AG04450 (cell line): ENCODE results near the gene FGGY. TPM values are rescaled to one million over a fixed set of nuclear protein-coding genes. Genes with fewer than 3 reads are reported as not detected.

Experiments
- CTCF ChIA-PET: fragments of 300-600, 350-600 bp; formaldehyde crosslinking; extraction: SDS; loops from one replicate; lab custom pipeline; 2022; ENCODE audit warnings: antibody characterized with exemption, inconsistent platforms; lab: Charles Lee
- POLR2A ChIA-PET: fragments of 350-600 bp; formaldehyde crosslinking; extraction: SDS; loops from one replicate; lab custom pipeline; 2021; ENCODE audit warnings: antibody characterized with exemption, inconsistent platforms; lab: Yijun Ruan, JAX
- DNase-seq: peaks from one replicate; pipeline ENCODE4 v3.0.0-alpha.2; 2011; ENCODE audit warnings: low read depth, low spot score
- H3K27ac ChIP-seq: one replicate; pipeline ENCODE4 v1.5.1; 2012; ENCODE audit warnings: low read depth, low read length, control low read depth
- H3K27me3 ChIP-seq: one replicate; pipeline ENCODE4 v1.6.0; 2012; ENCODE audit warnings: low read length; ENCODE audit not compliant: control insufficient read depth, insufficient read depth
- H3K4me3 ChIP-seq: 2 replicates; pipeline ENCODE4 v1.5.1; 2011; ENCODE audit warnings: mild to moderate bottlenecking, low read depth, low read length, control low read depth
- H3K9me3 ChIP-seq: 2 replicates; pipeline ENCODE4 v1.5.1; 2012; ENCODE audit warnings: low read length; ENCODE audit not compliant: control insufficient read depth, insufficient read depth
- CTCF ChIP-seq: IDR thresholded peaks from 2 replicates; pipeline ENCODE4 v1.5.1; 2011; ENCODE audit warnings: low read depth, low read length, control low read depth, inconsistent platforms
- polyA plus RNA-seq: library from polyadenylated mRNA; depleted of rRNA; stranded (reverse); fragments of >200 nt; gene quantifications from 2 replicates; pipeline ENCODE4 v1.2.3, GENCODE V29; 2011

FGGY gene
- polyA plus RNA-seq, 1 experiment = 11.8 TPM

DNA sequence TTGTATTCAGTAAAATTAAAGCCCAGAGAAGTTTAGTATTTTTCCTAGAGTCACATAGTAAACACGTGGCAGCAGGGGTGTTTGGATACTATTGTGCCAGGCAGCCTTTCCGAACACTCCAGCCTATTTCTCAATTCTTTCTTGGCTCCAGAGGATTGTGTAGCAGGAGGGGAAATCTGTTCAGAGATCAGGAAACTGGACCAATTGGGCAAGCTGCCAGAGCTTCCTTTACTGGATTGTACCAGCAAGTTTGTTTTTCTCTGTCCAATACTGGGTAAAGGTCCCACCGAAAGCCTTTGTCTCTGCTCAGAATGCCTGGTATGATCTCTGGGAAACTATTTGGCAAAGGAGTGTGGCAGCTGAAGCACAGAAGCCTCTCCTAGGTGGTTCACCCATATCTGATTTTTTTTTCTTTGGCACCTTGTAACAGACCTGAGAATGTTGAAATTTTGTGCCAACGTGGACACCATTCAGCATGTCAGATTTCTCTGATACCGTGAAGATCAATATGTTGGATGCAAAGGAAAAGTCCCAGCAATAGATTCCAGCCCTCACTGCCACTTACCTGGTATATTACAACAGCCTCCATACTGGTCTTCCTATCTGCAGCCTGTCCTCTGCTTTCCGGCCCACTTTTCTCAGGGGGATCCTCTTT, 126.2 kb downstream of the FGGY start:
- CTCF ChIA-PET = no interaction called here
- Histone ChIP-seq H3K9me3 (no peaks in the 10 kb centered on the region; the same call in 1 of the 2 replicates), H3K4me3 (no peak overlapping the region), H3K27ac (no peak overlapping the region), H3K27me3 (no peaks in the 10 kb centered on the region)
- POLR2A ChIA-PET = interaction anchor here (0.8 kb wide), 1 partner anchor 126 kb away, joined by 3 read pairs; the partner anchor contains the start of gene FGGY
- no peak for TF ChIP-seq CTCF
- no peak for DNase-seq

GRCh38 chr1:59427155-59427554, 130.3 kb downstream of the FGGY start:
- no peaks in the 10 kb centered on the region for H3K27me3 ChIP-seq
- no peak for DNase-seq
- H3K4me3 ChIP-seq = no peak overlapping the region
- CTCF ChIA-PET = no interaction called here
- H3K27ac ChIP-seq = no peak overlapping the region
- TF ChIP-seq CTCF = no peak
- no peaks in the 10 kb centered on the region for H3K9me3 ChIP-seq
- POLR2A ChIA-PET = no interaction called here

DNA sequence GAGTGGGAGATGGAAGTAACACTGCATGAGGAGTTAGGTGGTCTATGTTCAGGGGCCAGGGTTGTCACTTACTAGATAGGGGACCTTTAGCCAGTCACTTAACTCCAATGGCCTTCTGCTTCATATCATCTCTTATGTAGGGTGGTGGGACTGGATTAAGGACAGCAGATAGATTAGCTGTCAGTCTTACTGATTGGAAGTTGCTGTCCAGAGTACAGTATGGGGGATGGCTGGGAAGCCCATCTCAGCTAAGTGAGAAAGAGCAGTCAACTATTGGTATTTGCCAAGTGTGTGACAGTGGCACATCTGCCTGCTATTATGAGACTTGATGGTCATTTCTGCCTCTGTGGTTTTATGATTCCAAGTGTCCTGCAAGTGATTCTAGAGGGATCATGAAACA, 130.9 kb downstream of the FGGY start:
- no peak overlapping the region for H3K27ac ChIP-seq
- POLR2A ChIA-PET = no interaction called here
- no peak for DNase-seq
- TF ChIP-seq CTCF = no peak
- no peaks in the 10 kb centered on the region for H3K27me3 ChIP-seq
- no peaks in the 10 kb centered on the region for H3K9me3 ChIP-seq
- CTCF ChIA-PET = no interaction called here
- H3K4me3 ChIP-seq = no peak overlapping the region

DNA sequence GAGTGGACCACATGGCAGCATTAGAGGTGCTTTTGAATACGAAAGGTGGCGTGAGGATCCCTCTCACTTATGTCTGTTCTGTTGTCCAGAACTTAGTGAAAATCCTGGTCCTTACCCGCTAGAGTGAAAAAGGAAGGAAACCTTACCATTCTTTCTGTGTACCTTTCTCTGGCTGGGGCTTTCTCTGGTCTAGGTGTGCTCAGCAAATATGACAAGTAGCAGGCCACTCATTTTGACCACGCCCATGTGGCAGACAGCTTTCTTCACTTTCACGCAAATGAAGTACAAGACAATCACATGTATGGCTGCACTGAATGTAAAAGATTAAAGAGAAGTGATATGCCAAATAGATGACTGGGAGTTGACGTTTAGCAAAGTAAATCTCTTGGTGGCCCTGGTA, 131.9 kb downstream of the FGGY start:
- H3K4me3 ChIP-seq = no peak overlapping the region
- POLR2A ChIA-PET = no interaction called here
- H3K9me3 ChIP-seq = no peaks in the 10 kb centered on the region
- H3K27me3 ChIP-seq = no peaks in the 10 kb centered on the region
- DNase-seq = no peak
- TF ChIP-seq CTCF = no peak
- H3K27ac ChIP-seq = no peak overlapping the region
- CTCF ChIA-PET = no interaction called here

DNA sequence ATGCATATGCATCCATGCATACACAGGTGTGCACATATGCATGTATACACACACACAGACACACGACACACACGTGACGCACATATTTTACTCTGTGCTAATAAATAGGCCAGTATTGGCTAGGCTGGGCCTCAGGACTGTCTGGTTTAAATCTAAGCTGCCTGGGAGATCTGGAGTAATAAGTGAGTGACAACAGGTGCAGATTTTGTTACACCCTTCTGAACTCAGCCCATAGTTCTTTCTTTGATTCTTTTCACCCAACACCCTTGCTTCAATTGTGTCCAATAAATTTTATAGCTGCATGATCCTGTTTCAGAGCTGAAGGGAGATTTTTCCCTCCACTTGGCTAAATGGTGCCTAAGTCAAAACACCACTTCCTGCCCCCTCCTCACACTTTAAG, 132.8 kb downstream of the FGGY start:
- Histone ChIP-seq H3K27ac (no peak overlapping the region), H3K27me3 (no peaks in the 10 kb centered on the region), H3K4me3 (no peak overlapping the region), H3K9me3 (no peaks in the 10 kb centered on the region)
- ChIA-PET POLR2A (no interaction called here), CTCF (no interaction called here)
- DNase-seq = no peak
- no peak for TF ChIP-seq CTCF
